AG09319 (cell line): ENCODE results near the gene SLX4IP.

Experiments used
- DNase-seq: peaks from one replicate; pipeline ENCODE4 v3.0.0-alpha.2; 2010; ENCODE audit warnings: low read depth; ENCODE audit errors: extremely low read depth
- TF ChIP-seq, protein P1 (sequence below): IDR thresholded peaks from 2 replicates; pipeline ENCODE4 v1.5.1; 2011; ENCODE audit warnings: low read depth, mild to moderate bottlenecking, inconsistent platforms, low read length, moderate library complexity

Gene SLX4IP

DNA sequence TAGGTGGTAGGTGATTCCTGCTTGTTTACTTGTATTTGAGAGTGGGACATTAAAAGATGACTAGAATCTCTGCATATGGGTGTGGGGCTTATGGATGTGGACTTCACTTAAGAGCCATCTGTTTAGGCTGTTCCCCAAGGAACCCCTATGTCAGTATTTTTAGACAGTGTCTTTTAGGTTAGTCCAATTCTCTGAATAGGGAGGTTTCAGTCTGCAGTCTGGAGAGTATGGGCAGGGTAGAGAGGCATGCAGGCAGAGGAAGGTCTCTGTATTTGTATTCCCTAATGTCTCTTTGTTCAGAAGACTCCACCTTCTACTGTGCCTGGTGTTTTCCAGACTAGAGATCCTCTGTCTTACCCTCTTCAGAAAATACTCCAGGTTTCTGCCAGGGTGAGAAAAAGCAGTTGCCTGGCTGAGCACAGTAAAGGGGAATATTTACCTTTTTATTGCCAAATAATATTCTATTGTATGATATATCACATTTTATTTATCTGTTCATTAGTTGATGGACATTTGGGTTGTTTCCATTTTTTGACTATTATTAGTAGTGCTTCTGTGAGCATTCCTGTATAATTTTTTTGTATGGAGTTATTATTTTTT, 19.1 kb downstream of the SLX4IP start:
- DNase-seq = no peak

DNA sequence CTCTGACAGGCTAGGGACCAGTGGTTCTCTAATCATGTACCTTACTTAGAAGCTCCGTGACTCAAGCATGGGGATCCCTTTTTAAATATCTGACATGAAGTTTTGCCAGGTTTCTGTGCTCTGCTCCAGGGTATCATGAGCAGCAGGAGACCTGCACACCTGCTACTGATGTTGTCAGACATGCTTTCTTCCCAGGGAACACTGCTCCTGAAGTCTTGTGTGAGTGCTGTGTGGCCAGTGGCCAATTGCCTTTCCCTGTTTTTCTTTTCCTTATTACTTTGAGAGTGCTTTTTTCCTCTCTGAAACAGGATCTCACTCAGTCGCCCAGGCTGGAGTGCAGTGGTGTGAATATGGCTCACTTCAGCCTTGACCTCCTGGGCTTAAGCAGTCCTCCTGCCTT, 26.4 kb downstream of the SLX4IP start:
- TF ChIP-seq, protein P1, sequence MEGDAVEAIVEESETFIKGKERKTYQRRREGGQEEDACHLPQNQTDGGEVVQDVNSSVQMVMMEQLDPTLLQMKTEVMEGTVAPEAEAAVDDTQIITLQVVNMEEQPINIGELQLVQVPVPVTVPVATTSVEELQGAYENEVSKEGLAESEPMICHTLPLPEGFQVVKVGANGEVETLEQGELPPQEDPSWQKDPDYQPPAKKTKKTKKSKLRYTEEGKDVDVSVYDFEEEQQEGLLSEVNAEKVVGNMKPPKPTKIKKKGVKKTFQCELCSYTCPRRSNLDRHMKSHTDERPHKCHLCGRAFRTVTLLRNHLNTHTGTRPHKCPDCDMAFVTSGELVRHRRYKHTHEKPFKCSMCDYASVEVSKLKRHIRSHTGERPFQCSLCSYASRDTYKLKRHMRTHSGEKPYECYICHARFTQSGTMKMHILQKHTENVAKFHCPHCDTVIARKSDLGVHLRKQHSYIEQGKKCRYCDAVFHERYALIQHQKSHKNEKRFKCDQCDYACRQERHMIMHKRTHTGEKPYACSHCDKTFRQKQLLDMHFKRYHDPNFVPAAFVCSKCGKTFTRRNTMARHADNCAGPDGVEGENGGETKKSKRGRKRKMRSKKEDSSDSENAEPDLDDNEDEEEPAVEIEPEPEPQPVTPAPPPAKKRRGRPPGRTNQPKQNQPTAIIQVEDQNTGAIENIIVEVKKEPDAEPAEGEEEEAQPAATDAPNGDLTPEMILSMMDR = no peak
- DNase-seq = no peak

More for the DNA sequence above, 19.1 kb downstream of the SLX4IP start:
- TF ChIP-seq, protein P1 = no peak

DNA sequence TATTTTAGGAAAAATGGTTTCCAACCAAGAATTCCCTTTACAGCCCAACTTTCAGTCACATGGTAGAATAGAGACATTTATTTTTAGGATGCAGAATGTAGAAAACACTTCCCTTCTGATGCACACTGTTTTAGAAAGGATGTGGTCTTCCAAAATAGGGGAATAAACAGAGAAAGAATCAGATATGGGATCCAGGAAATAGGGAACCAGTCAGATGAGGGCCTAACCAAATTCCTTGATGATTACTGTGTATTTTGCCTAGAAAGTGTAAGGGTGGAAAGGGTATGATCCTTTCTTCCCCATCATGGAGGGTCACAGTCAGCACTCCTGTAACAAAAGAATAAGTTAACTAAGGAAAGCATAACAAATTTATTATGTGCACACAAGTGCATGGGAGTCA, 27.4 kb downstream of the SLX4IP start:
- TF ChIP-seq, protein P1 = no peak
- DNase-seq = no peak

DNA sequence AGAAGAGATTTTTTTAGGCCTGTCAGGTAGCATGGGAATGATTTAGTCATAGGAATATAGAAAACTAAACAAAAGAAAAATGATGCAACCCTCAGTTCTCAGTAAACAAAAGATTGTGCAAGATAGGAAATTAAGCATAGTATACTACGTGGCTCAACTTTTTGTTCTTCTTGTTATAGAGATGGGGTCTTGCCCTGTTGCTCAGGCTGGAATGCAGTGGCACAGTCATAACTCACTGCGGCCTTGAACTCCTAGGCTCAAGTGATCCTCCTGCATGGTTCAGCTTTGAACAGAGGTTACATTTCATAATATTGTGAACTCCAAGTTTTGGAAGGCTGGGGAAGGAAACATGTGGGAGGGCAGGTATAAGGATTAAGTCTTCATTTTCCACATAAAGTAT, 28.5 kb downstream of the SLX4IP start:
- DNase-seq = no peak
- TF ChIP-seq, protein P1 = no peak

DNA sequence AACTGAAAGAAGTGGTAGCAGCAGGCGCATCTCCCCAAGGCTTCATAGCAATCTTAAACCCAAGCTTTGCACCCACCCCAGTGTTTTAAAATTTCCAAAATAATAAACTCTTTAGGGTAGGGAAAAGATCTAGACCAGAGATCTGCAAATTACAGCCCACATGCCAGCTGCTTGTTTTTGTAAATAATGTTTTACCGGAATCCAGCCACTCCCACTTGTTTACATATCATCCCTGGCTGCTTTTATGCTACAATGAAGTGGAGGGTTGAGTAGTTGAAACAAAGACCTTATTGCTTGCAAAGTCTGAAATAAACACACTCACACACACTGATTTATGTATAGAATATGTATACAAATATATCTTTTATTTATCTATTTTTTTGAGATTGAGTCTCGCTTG, 30.0 kb downstream of the SLX4IP start:
- DNase-seq = no peak
- TF ChIP-seq, protein P1 = no peak

DNA sequence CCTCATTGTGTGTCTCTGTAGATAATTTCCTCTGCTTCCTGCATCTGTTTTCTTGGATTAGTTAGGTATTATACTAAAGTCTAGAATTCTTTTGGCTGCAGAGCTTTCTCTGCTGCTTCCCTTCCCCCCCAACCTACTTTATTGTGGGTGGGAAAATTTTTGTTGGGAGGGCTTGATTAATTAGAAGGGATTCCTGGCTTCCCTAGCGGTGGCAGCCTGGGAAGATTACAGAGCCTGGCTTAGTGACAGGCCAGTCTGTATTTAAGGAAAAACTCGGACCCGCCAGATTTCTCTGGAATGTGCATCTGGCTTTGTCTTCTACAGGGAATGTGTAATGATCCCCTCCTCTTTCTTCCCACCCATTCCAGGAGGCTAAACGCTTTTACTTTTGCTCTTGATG, 31.2 kb downstream of the SLX4IP start:
- TF ChIP-seq, protein P1 = no peak
- no peak for DNase-seq

DNA sequence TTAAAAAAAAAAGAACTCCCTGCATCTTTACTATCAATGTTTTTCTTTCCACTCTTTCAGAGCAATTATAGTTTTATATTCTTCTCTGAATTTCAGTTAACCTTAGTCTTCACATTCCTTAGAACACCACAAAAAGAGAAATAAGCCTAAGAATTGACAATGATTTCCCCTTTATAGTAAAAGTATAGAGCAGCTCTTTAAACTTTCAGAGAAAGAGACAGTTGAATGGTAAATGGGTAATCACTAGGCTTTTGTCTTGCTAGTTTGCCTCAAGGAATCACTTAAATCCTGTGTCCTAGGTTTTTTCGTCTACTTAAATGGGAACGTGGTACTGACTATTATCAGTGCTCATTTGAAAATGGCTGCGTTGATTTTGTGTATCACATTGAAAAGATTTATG, 31.8 kb downstream of the SLX4IP start:
- DNase-seq = no peak
- TF ChIP-seq, protein P1 = no peak
